ENCODE data around the gene LRRC61.

The LRRC61 gene

DNA sequence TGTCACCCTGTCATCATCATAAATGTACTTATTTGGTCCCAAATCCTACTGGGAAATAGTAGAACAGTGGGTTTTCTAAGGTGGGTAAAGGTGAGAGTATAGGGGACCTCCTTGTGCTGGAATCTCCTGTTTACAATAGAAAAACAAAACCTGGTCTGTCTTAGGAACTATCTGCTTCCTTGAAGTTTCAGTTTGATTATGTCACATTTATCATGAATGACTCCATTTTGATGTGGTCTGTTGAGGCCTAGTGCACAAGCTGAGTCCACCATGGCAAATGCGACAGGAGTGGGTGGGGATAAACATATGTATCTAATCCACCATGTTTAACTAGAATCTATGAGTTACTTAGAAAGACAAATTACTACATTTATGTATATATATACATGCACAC lies 32.5 kb downstream of the LRRC61 start:
- DNase-seq (ENCODE audit: low read depth in 3 of 3) = no peak

DNA sequence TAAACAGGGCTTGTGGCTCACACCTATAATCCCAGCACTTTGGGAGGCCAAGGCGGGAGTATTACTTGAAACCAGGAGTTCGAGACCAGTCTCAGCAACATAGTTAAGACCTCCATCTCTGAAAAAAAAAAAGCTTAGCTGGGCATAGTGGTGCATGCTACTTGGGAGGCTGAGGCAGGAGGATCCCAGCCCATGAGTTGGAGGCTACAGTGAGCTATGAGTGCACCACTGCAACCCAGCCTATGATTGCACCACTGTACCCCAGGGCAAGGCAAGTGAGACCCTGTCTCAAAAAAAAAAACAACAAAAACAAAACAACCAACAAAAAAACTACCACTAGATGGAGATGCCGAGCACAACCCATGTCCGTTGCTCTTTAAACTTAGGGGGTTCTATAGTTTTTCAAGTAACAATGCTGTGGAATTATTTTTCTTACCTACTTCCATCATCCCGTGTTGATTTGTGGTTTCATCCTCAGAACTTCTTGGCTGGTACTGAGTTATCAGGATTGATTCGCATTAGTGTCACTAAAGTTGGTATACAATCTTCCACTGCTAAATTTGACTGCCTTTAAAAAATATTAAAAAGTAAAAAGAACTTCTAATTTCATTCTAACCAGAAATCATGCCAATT lies 33.2 kb downstream of the LRRC61 start:
- DNase-seq (ENCODE audit: low read depth in 3 of 3) = no peak

- peak; percentile 33 to 56 (median 38) for DNase-seq (ENCODE audit: low read depth in 3 of 3)
Measured at GRCh38 chr7:150357270-150357669, 34.1 kb downstream of the LRRC61 start.

GRCh38 chr7:150357771-150358427 lies 34.7 kb downstream of the LRRC61 start:
- no peak for DNase-seq (ENCODE audit: low read depth in 3 of 3)

GRCh38 chr7:150358433-150358832 lies 35.3 kb downstream of the LRRC61 start:
- no peak for DNase-seq (ENCODE audit: low read depth in 3 of 3)

GRCh38 chr7:150358988-150359621 lies 36.0 kb downstream of the LRRC61 start:
- no peak for DNase-seq (ENCODE audit: low read depth in 3 of 3)

- DNase-seq (ENCODE audit: low read depth in 3 of 3) = no peak
Measured at GRCh38 chr7:150359622-150360362, 36.6 kb downstream of the LRRC61 start.

- DNase-seq (ENCODE audit: low read depth in 3 of 3) = no peak
Measured at GRCh38 chr7:150360363-150361058, 37.4 kb downstream of the LRRC61 start.

- DNase-seq (ENCODE audit: low read depth in 3 of 3) = no peak
Measured at GRCh38 chr7:150361402-150361801, 38.2 kb downstream of the LRRC61 start.

- DNase-seq (ENCODE audit: low read depth in 3 of 3) = no peak
Measured at GRCh38 chr7:150361807-150362621, 38.9 kb downstream of the LRRC61 start.

- DNase-seq (ENCODE audit: low read depth in 3 of 3) = no peak
Measured at GRCh38 chr7:150363370-150363769, 40.2 kb downstream of the LRRC61 start.

GRCh38 chr7:150363872-150364271 lies 40.7 kb downstream of the LRRC61 start:
- DNase-seq (ENCODE audit: low read depth in 3 of 3) = no peak

GRCh38 chr7:150365194-150365593 lies 42.0 kb downstream of the LRRC61 start:
- no peak for DNase-seq (ENCODE audit: low read depth in 3 of 3)

DNA sequence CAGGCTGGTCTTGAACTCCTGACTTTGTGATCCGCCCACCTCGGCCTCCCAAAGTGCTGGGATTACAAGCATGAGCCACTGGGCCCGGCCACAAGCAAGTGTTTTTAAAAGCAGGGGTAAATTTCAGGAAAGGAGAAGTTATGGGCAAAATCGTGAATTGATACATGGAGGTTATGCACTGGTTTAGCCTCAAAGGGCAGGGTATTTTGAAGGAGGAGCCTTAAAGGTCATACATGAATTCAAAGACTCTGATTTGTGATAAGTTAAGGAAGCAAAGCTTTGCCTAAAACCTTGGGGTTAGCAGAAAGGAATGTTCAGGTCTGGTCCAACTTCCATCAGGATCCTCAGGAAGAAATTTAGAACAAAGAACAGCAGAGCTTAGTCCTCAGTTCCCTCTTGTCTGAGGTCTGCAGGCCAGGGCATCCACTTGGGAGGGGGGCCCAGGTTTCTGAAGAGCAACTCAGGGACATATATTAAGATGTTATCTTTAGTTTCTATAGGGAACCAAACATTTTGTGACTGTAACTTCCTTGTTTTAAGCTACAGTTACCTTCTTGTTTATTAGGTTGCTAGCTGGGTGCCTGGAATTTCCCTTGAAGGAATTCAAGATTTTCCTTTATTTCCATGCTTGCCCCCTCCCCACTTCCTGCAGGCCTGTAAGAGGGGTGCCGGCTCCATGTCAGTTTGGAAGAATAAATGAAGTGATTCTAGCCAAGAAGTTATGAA lies 42.7 kb downstream of the LRRC61 start:
- DNase-seq (ENCODE audit: low read depth in 3 of 3) = no peak

GRCh38 chr7:150367677-150368095 lies 44.5 kb downstream of the LRRC61 start:
- DNase-seq (ENCODE audit: low read depth in 3 of 3) = no peak

DNA sequence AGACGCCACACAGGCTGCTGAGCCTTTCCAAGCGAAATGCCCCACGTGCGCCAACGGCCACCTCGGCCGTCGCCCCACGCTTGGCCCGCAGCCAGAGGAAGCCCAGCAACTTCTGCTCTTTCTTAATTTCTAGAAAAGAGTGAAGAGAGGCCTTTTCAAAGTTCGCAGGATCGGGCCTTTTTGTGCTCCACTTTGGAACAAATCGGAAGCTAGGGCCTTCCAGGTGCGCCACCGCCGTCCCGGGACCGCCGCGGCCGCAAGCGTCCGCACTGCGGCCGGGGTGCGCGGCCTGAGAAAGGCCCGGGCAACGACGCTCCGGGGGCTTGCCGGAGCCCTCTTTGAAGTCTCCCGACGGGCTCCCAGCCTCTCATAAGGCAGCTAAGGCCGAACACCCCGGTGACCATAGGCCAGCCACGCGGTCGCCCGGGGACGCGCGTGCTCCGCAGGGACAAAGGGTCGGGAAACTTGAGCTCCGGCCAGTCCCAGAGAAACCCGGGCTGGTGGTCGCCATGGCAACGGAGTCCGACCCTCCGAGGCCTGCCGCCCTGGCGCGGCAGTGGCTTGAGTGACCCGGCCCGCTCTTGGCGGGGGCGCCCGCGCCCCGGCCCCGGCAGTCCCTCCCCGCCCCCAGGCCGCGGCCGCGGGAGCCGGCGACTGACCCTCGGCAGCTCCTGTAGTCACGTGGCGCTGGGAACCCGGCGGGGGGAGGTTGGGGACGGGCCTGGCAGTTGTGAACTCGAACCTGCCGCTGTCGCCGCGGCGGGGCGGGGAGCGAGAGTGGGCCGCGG lies 45.1 kb downstream of the LRRC61 start, which contains the start of gene REPIN1:
Gene REPIN1, plus strand, starts transcription at position 727 of the 788 bp plus-strand sequence. CDS start 890 bp downstream, outside the sequence.
- DNase-seq (ENCODE audit: low read depth in 3 of 3) = peak; percentile 63 to 82 (median 64)

GRCh38 chr7:150368884-150369747 lies 46.0 kb downstream of the LRRC61 start:
- peak; percentile 33 to 42 (median 39) for DNase-seq (ENCODE audit: low read depth in 3 of 3)
